ENCODE results near the gene GLDN. TPM values are rescaled to one million over a fixed set of nuclear protein-coding genes. Genes with fewer than 3 reads are reported as not detected.

GLDN gene
- total RNA-seq, 1 experiment from 2014 or later = 0.57 TPM

DNA sequence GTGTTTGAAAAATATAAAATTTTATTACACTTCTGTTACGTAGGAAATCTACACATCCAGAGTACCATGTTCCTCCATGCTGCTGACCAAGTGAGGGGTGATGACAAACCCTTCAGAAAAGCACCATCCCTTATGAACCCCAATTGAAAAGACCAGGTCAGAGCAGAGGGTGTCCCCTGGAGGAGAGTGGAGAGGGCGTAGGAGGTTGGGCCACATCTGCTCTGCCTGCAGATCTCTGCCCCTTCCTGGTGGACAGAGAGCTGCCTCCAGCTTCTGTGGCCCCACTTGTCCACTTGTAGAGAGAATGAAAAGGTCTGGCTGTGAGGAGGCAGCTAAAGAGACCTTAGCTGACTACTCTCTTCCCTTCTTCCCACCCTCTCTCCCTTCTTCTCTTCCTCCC, 55.5 kb downstream of the GLDN start:
- TF ChIP-seq SIN3A (IDR thresholded peaks at IDR 0.05; ENCODE audit: borderline replicate concordance, insufficient read depth, low read depth, low read length) (no peak), TCF7L2 (IDR thresholded peaks at IDR 0.05; ENCODE audit: low read depth, low read length) (no peak), POLR2AphosphoS5 (IDR thresholded peaks at IDR 0.05; ENCODE audit: low read depth, low read length) (no peak)
- TF ChIP-seq, protein P1, sequence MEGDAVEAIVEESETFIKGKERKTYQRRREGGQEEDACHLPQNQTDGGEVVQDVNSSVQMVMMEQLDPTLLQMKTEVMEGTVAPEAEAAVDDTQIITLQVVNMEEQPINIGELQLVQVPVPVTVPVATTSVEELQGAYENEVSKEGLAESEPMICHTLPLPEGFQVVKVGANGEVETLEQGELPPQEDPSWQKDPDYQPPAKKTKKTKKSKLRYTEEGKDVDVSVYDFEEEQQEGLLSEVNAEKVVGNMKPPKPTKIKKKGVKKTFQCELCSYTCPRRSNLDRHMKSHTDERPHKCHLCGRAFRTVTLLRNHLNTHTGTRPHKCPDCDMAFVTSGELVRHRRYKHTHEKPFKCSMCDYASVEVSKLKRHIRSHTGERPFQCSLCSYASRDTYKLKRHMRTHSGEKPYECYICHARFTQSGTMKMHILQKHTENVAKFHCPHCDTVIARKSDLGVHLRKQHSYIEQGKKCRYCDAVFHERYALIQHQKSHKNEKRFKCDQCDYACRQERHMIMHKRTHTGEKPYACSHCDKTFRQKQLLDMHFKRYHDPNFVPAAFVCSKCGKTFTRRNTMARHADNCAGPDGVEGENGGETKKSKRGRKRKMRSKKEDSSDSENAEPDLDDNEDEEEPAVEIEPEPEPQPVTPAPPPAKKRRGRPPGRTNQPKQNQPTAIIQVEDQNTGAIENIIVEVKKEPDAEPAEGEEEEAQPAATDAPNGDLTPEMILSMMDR (IDR thresholded peaks at IDR 0.05) = no peak
- TF ChIP-seq, protein P2, sequence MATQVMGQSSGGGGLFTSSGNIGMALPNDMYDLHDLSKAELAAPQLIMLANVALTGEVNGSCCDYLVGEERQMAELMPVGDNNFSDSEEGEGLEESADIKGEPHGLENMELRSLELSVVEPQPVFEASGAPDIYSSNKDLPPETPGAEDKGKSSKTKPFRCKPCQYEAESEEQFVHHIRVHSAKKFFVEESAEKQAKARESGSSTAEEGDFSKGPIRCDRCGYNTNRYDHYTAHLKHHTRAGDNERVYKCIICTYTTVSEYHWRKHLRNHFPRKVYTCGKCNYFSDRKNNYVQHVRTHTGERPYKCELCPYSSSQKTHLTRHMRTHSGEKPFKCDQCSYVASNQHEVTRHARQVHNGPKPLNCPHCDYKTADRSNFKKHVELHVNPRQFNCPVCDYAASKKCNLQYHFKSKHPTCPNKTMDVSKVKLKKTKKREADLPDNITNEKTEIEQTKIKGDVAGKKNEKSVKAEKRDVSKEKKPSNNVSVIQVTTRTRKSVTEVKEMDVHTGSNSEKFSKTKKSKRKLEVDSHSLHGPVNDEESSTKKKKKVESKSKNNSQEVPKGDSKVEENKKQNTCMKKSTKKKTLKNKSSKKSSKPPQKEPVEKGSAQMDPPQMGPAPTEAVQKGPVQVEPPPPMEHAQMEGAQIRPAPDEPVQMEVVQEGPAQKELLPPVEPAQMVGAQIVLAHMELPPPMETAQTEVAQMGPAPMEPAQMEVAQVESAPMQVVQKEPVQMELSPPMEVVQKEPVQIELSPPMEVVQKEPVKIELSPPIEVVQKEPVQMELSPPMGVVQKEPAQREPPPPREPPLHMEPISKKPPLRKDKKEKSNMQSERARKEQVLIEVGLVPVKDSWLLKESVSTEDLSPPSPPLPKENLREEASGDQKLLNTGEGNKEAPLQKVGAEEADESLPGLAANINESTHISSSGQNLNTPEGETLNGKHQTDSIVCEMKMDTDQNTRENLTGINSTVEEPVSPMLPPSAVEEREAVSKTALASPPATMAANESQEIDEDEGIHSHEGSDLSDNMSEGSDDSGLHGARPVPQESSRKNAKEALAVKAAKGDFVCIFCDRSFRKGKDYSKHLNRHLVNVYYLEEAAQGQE (IDR thresholded peaks at IDR 0.05; ENCODE audit: insufficient read depth in 1 of 2, low read depth in 2 of 2, low read length in 1 of 2) = no peak
- ChIA-PET POLR2A (no interaction called here), CTCF (no interaction called here)
- Histone ChIP-seq H3K36me3 (ENCODE audit: control insufficient read depth, insufficient read depth, low read length) (no peaks in the 10 kb centered on the region), H3K4me1 (ENCODE audit: control insufficient read depth, insufficient read depth, low read length) (no peaks in the 10 kb centered on the region), H3K9me3 (ENCODE audit: control insufficient read depth, insufficient read depth, low read depth, low read length) (no peaks in the 10 kb centered on the region), H3K27ac (ENCODE audit: low read length) (no peak overlapping the region), H3K27me3 (ENCODE audit: control insufficient read depth, insufficient read depth, low read length) (peaks cover 9% of the 10 kb centered on the region), H3K4me3 (ENCODE audit: low read depth in 2 of 2, low read length in 2 of 2) (no peak overlapping the region)
- DNase-seq (ENCODE audit: low read depth, low spot score) (no peak), ATAC-seq (no peak)
- no TSS peak for BruUV-seq (replicated peaks)
- in situ Hi-C loops (cut with HindIII; ENCODE audit: low pct_unique_long_range_greater_than_20kb, low sequenced_read_pairs) (no loop called here), intact Hi-C loops (cut with micrococcal nuclease; ENCODE audit: unreplicated experiment) (no loop called here)

DNA sequence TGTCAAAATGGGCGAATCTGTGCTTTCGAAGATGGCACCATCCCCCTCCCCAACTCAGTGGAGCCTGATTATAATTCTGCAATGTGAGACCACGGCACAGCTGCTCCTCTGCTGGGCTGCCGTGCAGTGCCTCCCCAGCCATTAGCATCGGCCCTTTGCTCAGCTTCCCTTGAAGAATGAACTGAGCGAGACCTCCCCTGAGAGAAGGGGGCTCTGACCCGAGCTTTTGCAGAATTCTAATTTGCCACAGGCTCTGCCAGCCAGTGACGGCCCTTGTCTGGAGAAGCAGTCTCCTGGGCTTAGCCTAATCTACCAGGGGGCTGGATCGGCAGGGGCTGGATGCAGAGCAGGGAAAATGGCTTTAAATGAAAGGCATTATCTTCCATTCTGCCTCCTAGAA, 57.2 kb downstream of the GLDN start:
- H3K27me3 ChIP-seq (ENCODE audit: control insufficient read depth, insufficient read depth, low read length) = peaks cover 9% of the 10 kb centered on the region
- POLR2A ChIA-PET = no interaction called here
- TF ChIP-seq, protein P1 (IDR thresholded peaks at IDR 0.05) = no peak
- TF ChIP-seq POLR2AphosphoS5 (IDR thresholded peaks at IDR 0.05; ENCODE audit: low read depth, low read length) (no peak), TCF7L2 (IDR thresholded peaks at IDR 0.05; ENCODE audit: low read depth, low read length) (no peak), SIN3A (IDR thresholded peaks at IDR 0.05; ENCODE audit: borderline replicate concordance, insufficient read depth, low read depth, low read length) (no peak)
- TF ChIP-seq, protein P2 (IDR thresholded peaks at IDR 0.05; ENCODE audit: insufficient read depth in 1 of 2, low read depth in 2 of 2, low read length in 1 of 2) = no peak
- ATAC-seq (no peak), DNase-seq (ENCODE audit: low read depth, low spot score) (no peak)
- no peaks in the 10 kb centered on the region for H3K36me3 ChIP-seq (ENCODE audit: control insufficient read depth, insufficient read depth, low read length)
- no peaks in the 10 kb centered on the region for H3K9me3 ChIP-seq (ENCODE audit: control insufficient read depth, insufficient read depth, low read depth, low read length)
- H3K27ac ChIP-seq (ENCODE audit: low read length) = no peak overlapping the region
- no TSS peak for BruUV-seq (replicated peaks)
- intact Hi-C loops (cut with micrococcal nuclease; ENCODE audit: unreplicated experiment) (no loop called here), in situ Hi-C loops (cut with HindIII; ENCODE audit: low pct_unique_long_range_greater_than_20kb, low sequenced_read_pairs) (no loop called here)
- no peak overlapping the region for H3K4me3 ChIP-seq (ENCODE audit: low read depth in 2 of 2, low read length in 2 of 2)
- CTCF ChIA-PET = interaction anchor here (0.7 kb wide), 1 partner anchor 30 kb away, joined by 3 read pairs; no protein-coding TSS in a partner anchor
- H3K4me1 ChIP-seq (ENCODE audit: control insufficient read depth, insufficient read depth, low read length) = no peaks in the 10 kb centered on the region
